Measurements from ENCODE around the gene DYNC1LI2. TPM values are rescaled to one million over a fixed set of nuclear protein-coding genes. Genes with fewer than 3 reads are reported as not detected.

DYNC1LI2 gene
- total and polyA plus RNA-seq, 2 of the 8 experiments (the other 6 are each of a cell fraction or from before 2014, with no cell fraction given): 35.0 to 70.8 TPM

DNA sequence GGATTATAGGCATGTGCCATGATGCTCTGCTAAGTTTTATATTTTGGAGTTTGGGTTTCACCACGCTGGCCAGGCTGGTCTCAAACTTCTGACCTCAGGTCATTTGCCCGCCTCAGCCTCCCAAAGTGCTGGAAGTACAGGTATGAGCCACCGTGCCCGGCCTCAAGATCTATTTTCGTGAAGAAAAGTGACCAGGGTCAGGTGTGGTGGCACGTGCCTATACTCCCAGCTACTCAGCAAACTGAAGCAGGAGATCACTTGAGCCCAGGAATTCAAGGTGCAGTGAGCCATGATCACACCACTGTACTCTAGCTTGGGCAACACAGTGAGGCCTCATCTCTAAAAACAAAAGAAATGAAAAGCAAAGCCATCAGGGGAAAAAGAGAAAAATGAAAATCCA lies 73.6 kb downstream of the DYNC1LI2 start:
- Histone ChIP-seq H2BK20ac (ENCODE audit: low read length) (no peak overlapping the region), H3K18ac (ENCODE audit: extremely low read depth, low read length) (no peak overlapping the region), H3K14ac (ENCODE audit: insufficient read length) (no peak overlapping the region), H3K27me3 (replicated peaks in 1 of 4; ENCODE audit: control insufficient read depth in 3 of 4, extremely low read depth in 1 of 4, insufficient read depth in 3 of 4, low read length in 3 of 4) (no peaks in the 10 kb centered on the region), H4K91ac (replicated peaks; ENCODE audit: insufficient read length, low read length) (no peak overlapping the region), H2BK12ac (ENCODE audit: low read depth, low read length) (no peak overlapping the region), H4K20me1 (replicated peaks in 1 of 2; ENCODE audit: control insufficient read depth in 1 of 2, insufficient read depth in 2 of 2, low read length in 2 of 2) (peaks cover 0 to 6% of the 10 kb centered on the region in 2 experiments), H2AFZ (ENCODE audit: low read length) (no peak overlapping the region), H3K9me3 (ENCODE audit: insufficient read depth in 2 of 2, low read depth in 1 of 2, low read length in 1 of 2) (no peaks in the 10 kb centered on the region), H3K79me1 (ENCODE audit: low read depth, low read length) (peaks cover 15% of the 10 kb centered on the region), H3K36me3 (ENCODE audit: control insufficient read depth in 2 of 4, insufficient read depth in 4 of 4, low read length in 3 of 4) (no peaks in the 10 kb centered on the region; a peak in 1 of 8 replicates), H3K4me2 (ENCODE audit: insufficient read depth in 1 of 2, low read depth in 2 of 2, low read length in 2 of 2) (no peak overlapping the region), H4K5ac (ENCODE audit: insufficient read length, low read depth, low read length) (no peak overlapping the region), H2BK120ac (replicated peaks; ENCODE audit: low read depth, low read length) (no peak overlapping the region), H3K4me1 (replicated peaks in 1 of 4; ENCODE audit: control insufficient read depth in 3 of 4, insufficient read depth in 4 of 4, low read length in 3 of 4) (0 out of 7 replicates have a peak, but pooled peaks cover 0 to 2% (median 0%) of the 10 kb centered on the region in 4 experiments), H3K79me2 (ENCODE audit: control insufficient read depth in 1 of 2, insufficient read depth in 2 of 2, low read length in 2 of 2) (peaks cover 0 to 38% of the 10 kb centered on the region in 2 experiments; a peak in 2 of 4 replicates), H2BK5ac (ENCODE audit: low read depth, low read length) (no peak overlapping the region), H2AK5ac (ENCODE audit: low read depth, low read length) (no peak overlapping the region), H3K27ac (ENCODE audit: low read depth, low read length) (no peak overlapping the region), H4K8ac (ENCODE audit: extremely low read depth, insufficient read depth, low read length) (no peak overlapping the region), H3K4ac (replicated peaks; ENCODE audit: insufficient read length, low read depth, low read length) (no peak overlapping the region), H3K9ac (replicated peaks in 1 of 4; ENCODE audit: extremely low read depth in 1 of 4, low read depth in 3 of 4, low read length in 3 of 4) (no peak overlapping the region), H3K23me2 (ENCODE audit: low read depth, low read length) (no peaks in the 10 kb centered on the region), H3K56ac (replicated peaks; ENCODE audit: insufficient read length, low read depth, low read length) (no peak overlapping the region), H2BK15ac (ENCODE audit: low read length) (no peak overlapping the region), H3K23ac (ENCODE audit: insufficient read length) (no peak overlapping the region), H3K4me3 (ENCODE audit: extremely low read depth in 1 of 4, insufficient read depth in 2 of 4, low read depth in 3 of 4, low read length in 4 of 4) (no peak overlapping the region)
- no peak for DNase-seq (ENCODE audit: low read depth in 1 of 2, low spot score in 2 of 2)
- no peak for FAIRE-seq
- ChIA-PET POLR2A (ENCODE audit: partially characterized antibody) (no interaction called here), CTCF (ENCODE audit: partially characterized antibody) (interaction anchor here (0.6 to 2.4 kb wide), 10 partner anchors 9 to 67 kb away, joined by 3 to 8 read pairs (median 4); partner anchors contain the start of gene CMTM4)
- WGBS, 2 experiments (ENCODE audit: extremely low coverage in 1 of 2, insufficient coverage in 1 of 2, insufficient read length in 1 of 2, insufficient replicate concordance in 2 of 2, low coverage in 1 of 2, low lambda C conversion rate in 2 of 2, missing lambda C conversion rate in 1 of 2): 88% methylated on average over 6 of the region's 6 CpGs; no CpG with 5 or more reads in 1 of the 2 experiments
- TF ChIP-seq POU5F1 (IDR thresholded peaks at IDR 0.05; ENCODE audit: low read depth, low read length) (no peak), CHD1 (IDR thresholded peaks at IDR 0.05; ENCODE audit: low read depth, low read length) (no peak), BCL11A (IDR thresholded peaks at IDR 0.05; ENCODE audit: low read depth in 2 of 2, low read length in 2 of 2) (no peak), HDAC6 (IDR thresholded peaks at IDR 0.05; ENCODE audit: low read depth, low read length) (no peak), JUN (IDR thresholded peaks at IDR 0.05; ENCODE audit: low read depth, low read length) (no peak), ATF2 (IDR thresholded peaks at IDR 0.05; ENCODE audit: low read length) (no peak), HDAC2 (IDR thresholded peaks at IDR 0.05; ENCODE audit: borderline replicate concordance in 1 of 2, low read depth in 2 of 2, low read length in 2 of 2) (no peak), EGR1 (IDR thresholded peaks at IDR 0.05; ENCODE audit: borderline replicate concordance, low read depth, low read length) (no peak), RXRA (IDR thresholded peaks at IDR 0.05; ENCODE audit: insufficient read depth, low read depth, low read length) (no peak)
